Left renal cortex interstitium (tissue), 4 donors: ENCODE results near the gene DGKZ. TPM values are rescaled to one million over a fixed set of nuclear protein-coding genes. Genes with fewer than 3 reads are reported as not detected.
"Not testable (repeated sequence)": the region's sequence is repeated elsewhere in the genome, so short reads cannot be mapped to it uniquely, and the experiment has no call there.

Source experiments
- DNase-seq, 4 donors: peaks; one replicate each; pipeline ENCODE4 v3.0.0-alpha.2; 2013; ENCODE audit warnings: low read depth in 4 of 4, low spot score in 2 of 4, missing footprints in 1 of 4
- polyA plus RNA-seq, 4 donors: library from polyadenylated mRNA; unstranded; fragments of 120-200 nt; gene quantifications; one replicate each; pipeline ENCODE4 v1.2.1, GENCODE V29; 2013; ENCODE audit not compliant: insufficient read length in 4 of 4

Gene DGKZ
- 10 to 100 TPM; 33.8 to 48.6 (median 39.4) TPM for polyA plus RNA-seq

GRCh38 chr11:46346886-46347636 is at the start of gene DGKZ:
DGKZ (plus strand) TSS chr11:46347463; CDS start chr11:46347660, 197 bp downstream.
- DNase-seq = no peak

- DNase-seq = no peak
These were observed 48.4 kb upstream of the DGKZ start for GRCh38 chr11:46298699-46299433.

- no peak for DNase-seq
These were observed 47.8 kb upstream of the DGKZ start for GRCh38 chr11:46299451-46299961.

GRCh38 chr11:46300270-46300669 is 47.0 kb upstream of the DGKZ start:
- no peak for DNase-seq

GRCh38 chr11:46302866-46303265 is 44.4 kb upstream of the DGKZ start:
- DNase-seq = no peak

GRCh38 chr11:46304036-46304435 is 43.2 kb upstream of the DGKZ start:
- not testable (repeated sequence) for DNase-seq

GRCh38 chr11:46304605-46305179 is 42.6 kb upstream of the DGKZ start:
- no peak for DNase-seq

- no peak for DNase-seq
These were observed 42.0 kb upstream of the DGKZ start for GRCh38 chr11:46305295-46305694.

- no peak for DNase-seq
These were observed 40.9 kb upstream of the DGKZ start for GRCh38 chr11:46306296-46306853.

- DNase-seq = no peak
These were observed 39.9 kb upstream of the DGKZ start for GRCh38 chr11:46307369-46307768.

GRCh38 chr11:46307785-46308341 is 39.4 kb upstream of the DGKZ start:
- no peak for DNase-seq

- DNase-seq = no peak
These were observed 38.4 kb upstream of the DGKZ start for GRCh38 chr11:46308631-46309419.

GRCh38 chr11:46309814-46310259 is 37.4 kb upstream of the DGKZ start:
- DNase-seq = no peak

- DNase-seq = no peak
These were observed 32.1 kb upstream of the DGKZ start for GRCh38 chr11:46315033-46315738.

GRCh38 chr11:46315783-46316563 is 31.3 kb upstream of the DGKZ start:
- DNase-seq = no peak

GRCh38 chr11:46319074-46319453 is 28.2 kb upstream of the DGKZ start:
- DNase-seq = no peak

- no peak for DNase-seq
These were observed 25.5 kb upstream of the DGKZ start for GRCh38 chr11:46321757-46322156.

GRCh38 chr11:46322759-46323158 is 24.5 kb upstream of the DGKZ start:
- no peak for DNase-seq
